Fibroblast of the conjunctiva (primary cell): ENCODE measurements around the gene NHSL1.

ENCODE experiments used
- DNase-seq: peaks from one replicate; pipeline ENCODE4 v3.0.0-alpha.2; 2010; ENCODE audit warnings: low read depth

The NHSL1 gene

GRCh38 chr6:138498629-138499302 is 528 bp downstream of the NHSL1 start:
- no peak for DNase-seq

GRCh38 chr6:138497286-138497685 is 2.0 kb downstream of the NHSL1 start:
- no peak for DNase-seq

GRCh38 chr6:138494312-138494711 is 5.0 kb downstream of the NHSL1 start:
- DNase-seq: no peak

- peak; percentile 63 for DNase-seq
Measured at GRCh38 chr6:138493413-138493812, 5.9 kb downstream of the NHSL1 start.

- no peak for DNase-seq
Measured at GRCh38 chr6:138492871-138493270, 6.4 kb downstream of the NHSL1 start.

- no peak for DNase-seq
Measured at GRCh38 chr6:138492113-138492512, 7.2 kb downstream of the NHSL1 start.

GRCh38 chr6:138491017-138491416 is 8.3 kb downstream of the NHSL1 start:
- no peak for DNase-seq

GRCh38 chr6:138489846-138490245 is 9.4 kb downstream of the NHSL1 start:
- no peak for DNase-seq

- DNase-seq: no peak
Measured at GRCh38 chr6:138487102-138487604, 12.1 kb downstream of the NHSL1 start.

- DNase-seq: no peak
Measured at GRCh38 chr6:138486249-138487101, 12.8 kb downstream of the NHSL1 start.

GRCh38 chr6:138485586-138486248 is 13.6 kb downstream of the NHSL1 start:
- DNase-seq: no peak

GRCh38 chr6:138485005-138485545 is 14.2 kb downstream of the NHSL1 start:
- no peak for DNase-seq

- no peak for DNase-seq
Measured at GRCh38 chr6:138484018-138484731, 15.1 kb downstream of the NHSL1 start.

- DNase-seq: no peak
Measured at GRCh38 chr6:138482816-138483215, 16.5 kb downstream of the NHSL1 start.

GRCh38 chr6:138480279-138480949 is 18.9 kb downstream of the NHSL1 start:
- DNase-seq: no peak

- no peak for DNase-seq
Measured at GRCh38 chr6:138477913-138478539, 21.3 kb downstream of the NHSL1 start.

- DNase-seq: no peak
Measured at GRCh38 chr6:138476116-138476515, 23.2 kb downstream of the NHSL1 start.

- DNase-seq: no peak
Measured at GRCh38 chr6:138473144-138473543, 26.1 kb downstream of the NHSL1 start.

GRCh38 chr6:138468320-138469015 is 30.8 kb downstream of the NHSL1 start:
- no peak for DNase-seq

GRCh38 chr6:138467901-138468300 is 31.4 kb downstream of the NHSL1 start:
- no peak for DNase-seq
